Hematopoietic multipotent progenitor cell treated with erythropoietin and hydrocortisone succinate and interleukin-3 and kit ligand, for 6 days (in vitro differentiated cells): ENCODE results near the gene ZNF775.
"Not testable (repeated sequence)": the region's sequence is repeated elsewhere in the genome, so short reads cannot be mapped to it uniquely, and the experiment has no call there.

ENCODE experiments used
- DNase-seq: peaks from one replicate; pipeline ENCODE4 v3.0.0-alpha.2; 2015

Gene ZNF775

DNA sequence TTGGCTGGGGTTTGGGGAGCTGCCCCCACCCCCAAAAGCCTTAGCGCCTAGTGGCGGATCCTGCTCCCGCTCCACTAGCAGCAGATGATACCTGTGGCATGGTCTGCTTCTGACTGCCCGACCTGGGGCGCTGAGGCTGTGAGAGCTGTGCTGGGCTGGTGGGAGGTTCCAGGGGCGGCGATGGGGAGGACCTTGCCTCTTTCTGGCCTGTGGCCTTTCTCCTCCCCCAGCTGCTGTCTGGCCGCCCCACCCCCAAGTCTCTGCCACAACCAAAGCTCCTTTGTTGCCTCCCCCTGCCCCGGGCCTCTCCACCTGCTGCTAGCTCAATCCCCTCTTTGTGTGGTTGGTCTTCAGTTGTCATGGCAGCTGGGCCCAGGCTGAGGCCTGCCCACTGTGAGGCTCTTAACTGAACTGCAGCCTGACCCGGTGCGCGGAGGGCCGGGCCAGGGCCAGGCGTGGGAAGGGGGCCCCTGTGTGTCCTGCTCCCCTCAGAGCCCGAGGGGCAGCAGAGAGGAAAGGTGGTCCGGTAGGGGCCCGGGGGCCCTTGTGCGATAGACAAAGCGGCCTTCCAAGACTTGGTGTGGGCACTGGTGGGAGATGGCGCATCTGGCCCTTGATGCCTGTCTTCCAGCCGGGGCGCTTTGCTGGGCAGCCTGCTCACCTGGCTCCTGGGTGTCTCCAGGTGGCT, 4.7 kb downstream of the ZNF775 start:
- DNase-seq: no peak

DNA sequence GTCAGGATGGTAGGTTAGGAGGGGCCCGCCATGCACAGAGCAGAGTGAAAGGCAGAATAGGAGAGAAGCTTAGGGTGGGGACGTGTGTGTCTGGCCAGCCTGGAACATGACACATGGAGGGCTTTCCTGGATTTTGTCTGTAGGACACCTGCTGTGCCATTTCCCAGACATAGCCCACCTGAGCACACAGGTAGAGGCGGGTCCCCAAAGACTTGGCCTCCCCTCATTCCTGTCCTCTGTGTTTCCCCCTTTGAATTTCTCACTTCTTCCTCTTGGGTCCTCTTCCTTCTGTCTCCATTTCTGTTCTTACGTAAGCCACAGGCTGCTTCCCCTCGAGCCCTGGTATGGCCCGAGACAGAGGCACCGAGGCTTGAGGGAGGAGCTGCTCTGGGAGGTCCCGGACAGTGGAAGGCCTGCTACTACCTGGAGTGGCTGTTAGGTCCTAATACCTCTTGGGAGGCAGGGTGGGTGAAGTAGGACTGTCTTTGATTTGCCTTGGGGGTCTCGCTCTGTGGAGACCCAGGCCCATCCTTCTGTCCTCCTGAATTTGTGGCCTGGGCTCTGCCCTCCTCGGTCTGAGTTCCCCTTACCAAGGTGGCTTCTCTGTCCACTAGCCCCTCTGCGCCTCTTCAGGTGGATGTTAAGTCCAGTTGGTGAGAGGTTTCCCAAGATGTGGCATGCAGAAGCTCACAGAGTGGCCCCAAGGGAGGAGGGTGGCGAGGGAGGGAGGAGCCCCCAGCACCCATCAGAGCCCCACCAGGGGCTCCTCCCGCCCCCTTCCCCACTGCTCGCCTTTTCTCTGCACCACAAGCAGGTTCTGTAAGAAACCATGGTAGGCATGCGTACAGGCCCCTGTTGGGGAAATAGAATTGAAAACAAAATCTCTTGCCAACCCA, 5.5 kb downstream of the ZNF775 start:
- DNase-seq: no peak

DNA sequence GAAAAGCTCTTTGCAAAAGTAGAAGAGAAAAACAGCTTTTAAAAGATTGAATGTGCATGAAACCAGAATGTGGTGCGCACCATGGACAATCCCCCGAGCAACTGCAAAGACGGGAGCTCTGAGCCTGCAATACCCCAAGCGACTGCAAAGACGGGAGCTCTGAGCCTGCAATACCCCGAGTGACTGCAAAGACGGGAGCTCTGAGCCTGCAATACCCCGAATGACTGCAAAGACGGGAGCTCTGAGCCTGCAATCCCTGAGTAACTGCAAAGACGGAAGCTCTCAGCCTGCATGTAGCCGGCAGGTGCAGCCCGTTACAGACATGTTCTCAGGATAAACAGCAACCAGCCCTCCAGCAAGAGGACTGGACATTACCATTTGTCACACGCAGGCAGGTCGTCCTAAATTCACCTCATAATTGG, 6.2 kb downstream of the ZNF775 start:
- no peak for DNase-seq

DNA sequence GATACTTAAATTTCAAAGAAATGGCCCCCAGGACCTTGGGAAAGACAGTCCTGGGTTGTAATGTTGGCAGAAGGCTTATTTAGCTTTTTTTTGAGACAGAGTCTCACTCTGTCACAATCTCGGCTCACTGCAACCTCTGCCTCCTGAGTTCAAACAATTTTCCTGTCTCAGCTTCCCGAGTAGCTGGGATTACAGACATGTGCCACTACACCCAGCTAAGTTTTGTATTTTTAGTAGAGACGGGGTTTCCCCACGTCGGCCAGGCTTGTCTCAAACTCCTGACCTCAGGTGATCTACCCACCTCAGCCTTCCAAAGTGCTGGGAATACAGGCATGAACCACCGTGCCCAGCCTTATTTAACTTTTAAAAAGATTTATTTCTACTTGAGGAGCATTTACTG, 6.8 kb downstream of the ZNF775 start:
- DNase-seq: not testable (repeated sequence)

DNA sequence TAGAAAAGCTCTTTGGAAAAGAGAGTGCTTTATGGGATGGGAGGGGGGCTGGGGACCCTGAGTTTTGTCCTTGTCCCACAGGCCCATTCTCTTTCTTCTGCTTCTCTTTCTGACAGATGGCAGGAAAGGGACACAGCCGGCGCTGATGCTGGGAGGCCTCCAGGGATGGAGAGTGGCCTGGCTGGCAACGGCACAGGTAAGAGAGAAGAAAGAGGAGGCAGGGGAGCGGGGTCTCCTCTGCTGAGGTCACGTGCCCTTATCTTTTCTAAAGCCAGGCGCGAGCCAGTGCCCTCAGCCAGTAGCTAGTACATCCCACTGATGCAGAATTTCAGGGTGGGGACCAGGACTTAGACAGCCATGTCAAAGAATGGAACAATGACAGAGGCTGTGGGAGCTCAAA, 9.2 kb downstream of the ZNF775 start:
- DNase-seq: no peak

DNA sequence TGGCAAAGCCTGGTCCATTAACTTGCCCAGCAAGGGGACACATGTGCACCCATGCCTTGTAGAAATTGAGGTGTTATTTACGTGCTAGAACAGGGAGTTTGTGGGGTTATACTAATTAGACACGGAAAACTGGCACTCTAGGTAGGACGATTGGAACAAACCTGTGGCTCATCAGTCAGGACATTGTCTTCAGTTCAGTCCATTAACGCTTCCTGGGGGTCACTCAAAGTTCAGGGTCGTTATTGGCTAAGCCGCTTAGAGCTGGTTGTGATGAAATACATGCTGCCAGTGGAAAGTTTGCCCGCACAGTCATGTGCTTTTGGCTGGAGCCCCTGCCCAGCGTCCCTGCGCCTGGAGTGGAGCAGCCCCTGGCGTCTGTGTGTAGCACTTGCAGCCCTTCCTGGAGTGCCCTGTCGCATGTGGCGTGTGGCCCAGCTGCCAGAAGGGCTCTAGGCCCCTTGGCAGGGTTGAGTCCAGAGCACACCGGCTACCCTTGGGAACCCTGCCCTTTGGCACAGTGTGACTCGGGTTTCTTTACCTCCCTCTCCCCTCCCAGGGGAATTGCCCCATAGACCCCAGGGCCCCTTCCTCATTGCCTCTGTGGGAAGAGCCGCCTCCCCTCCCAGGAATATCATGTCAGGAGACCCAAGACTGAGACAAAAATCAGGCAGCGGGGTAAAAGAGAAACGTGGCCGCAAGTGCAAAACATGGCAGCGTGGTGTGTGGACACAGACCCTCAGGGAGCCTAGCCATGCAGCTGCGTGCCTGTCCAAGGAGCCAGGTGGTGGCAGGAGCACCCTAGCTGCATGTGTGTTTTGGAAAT, 9.8 kb downstream of the ZNF775 start:
- peak; percentile 43 for DNase-seq

DNA sequence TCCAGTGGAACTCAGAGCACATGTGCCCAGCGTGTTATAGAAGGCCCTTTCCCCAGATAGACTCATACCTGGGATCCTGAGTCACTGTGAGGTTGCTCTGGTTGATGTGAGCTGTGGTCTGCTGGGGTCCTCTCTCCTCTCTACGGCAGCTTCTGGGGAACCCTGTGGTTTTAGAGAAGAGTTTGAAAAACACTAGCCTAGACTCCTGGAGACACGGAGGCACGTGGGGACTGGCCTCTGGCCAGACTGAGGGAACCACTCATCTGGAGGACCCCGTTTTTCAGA, 10.3 kb downstream of the ZNF775 start:
- DNase-seq: no peak

DNA sequence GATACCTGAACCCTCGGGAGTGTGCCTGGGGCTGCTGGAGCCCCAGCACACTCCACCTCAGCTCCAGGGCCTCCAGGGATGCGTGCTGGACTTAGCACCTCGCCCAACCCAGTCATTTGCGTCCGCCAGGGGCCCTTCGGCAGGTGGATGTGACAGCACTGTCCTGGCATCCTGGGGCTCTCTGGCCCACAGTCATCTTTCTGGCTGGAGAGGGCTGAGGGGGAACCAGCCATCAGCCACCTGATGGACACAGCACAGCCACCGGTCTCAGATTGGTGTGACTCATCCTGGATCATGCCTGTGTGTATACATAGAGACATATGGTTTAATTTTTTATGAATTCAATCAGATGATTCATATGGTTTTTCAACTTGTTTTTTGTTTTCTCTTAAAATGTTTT, 11.1 kb downstream of the ZNF775 start:
- DNase-seq: no peak

DNA sequence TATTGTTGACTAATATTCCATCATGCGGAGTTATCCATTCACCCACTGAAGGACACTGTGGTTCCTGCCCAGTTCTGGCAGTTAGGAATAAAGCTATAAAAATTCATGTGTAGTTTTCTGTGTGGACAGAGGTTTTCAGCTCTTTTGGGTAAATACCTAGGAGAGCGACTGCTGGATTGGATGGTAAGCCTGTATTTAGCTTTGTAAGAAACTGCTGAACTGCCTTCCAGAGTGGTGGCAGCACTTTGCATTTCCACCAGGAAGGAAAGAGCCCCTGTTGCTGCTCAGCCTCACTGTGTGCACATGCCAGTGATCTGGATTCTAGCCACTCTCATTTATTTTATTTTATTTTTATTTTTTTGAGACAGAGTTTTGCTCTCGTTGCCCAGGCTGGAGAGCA, 14.2 kb downstream of the ZNF775 start:
- DNase-seq: no peak

DNA sequence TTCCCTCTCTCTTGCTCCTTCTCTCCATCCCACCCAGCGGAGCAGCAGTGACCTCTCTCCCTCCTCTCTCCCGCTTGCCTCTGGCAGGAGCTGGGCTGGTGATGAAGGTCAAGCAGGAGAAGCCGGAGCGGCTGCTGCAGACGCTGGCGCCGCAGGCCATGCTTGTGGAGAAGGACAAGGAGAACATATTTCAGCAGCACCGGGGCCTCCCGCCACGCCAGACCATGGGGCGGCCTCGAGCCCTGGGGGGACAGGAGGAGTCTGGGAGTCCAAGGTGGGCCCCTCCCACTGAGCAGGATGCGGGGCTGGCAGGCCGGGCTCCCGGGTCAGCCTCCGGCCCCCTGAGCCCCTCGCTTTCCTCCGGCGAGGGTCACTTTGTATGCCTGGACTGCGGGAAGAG, 17.3 kb downstream of the ZNF775 start:
- no peak for DNase-seq

DNA sequence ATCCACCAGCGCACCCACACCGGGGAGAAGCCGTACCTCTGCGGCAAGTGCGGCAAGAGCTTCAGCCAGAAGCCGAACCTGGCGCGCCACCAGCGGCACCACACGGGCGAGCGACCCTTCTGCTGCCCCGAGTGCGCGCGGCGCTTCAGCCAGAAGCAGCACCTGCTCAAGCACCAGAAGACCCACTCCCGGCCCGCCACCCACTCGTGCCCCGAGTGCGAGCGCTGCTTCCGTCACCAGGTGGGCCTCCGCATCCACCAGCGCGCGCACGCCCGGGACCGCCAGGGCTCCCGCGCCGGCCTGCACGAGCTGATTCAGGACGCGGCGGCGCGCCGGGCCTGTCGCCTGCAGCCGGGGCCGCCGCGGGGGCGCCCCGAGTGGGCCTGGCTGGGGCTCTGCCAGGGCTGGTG, 17.7 kb downstream of the ZNF775 start:
- DNase-seq: no peak

DNA sequence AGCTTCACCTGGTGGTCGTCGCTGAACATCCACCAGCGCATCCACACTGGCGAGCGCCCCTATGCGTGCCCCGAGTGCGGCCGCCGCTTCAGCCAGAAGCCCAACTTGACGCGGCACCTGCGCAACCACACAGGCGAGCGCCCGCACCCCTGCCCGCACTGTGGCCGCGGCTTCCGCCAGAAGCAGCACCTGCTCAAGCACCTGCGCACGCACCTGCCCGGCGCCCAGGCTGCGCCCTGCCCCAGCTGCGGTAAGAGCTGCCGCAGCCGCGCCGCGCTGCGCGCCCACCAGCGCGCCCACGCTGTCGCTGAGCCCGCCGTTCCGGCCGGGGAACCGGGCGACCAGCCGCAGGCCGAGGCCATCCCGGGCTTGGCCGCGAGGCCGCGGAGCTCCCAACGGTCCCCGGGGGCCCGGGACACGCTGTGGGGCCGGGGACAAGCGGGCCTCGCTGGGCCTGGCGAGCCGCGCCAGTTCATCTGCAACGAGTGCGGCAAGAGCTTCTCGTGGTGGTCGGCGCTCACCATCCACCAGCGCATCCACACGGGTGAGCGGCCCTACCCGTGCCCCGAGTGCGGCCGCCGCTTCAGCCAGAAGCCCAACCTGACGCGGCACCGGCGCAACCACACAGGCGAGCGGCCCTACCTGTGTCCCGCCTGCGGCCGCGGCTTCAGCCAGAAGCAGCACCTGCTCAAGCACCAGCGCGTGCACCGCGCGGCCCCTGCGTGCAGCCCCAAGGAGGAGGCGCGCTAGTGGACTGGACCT, 18.4 kb downstream of the ZNF775 start:
- no peak for DNase-seq

DNA sequence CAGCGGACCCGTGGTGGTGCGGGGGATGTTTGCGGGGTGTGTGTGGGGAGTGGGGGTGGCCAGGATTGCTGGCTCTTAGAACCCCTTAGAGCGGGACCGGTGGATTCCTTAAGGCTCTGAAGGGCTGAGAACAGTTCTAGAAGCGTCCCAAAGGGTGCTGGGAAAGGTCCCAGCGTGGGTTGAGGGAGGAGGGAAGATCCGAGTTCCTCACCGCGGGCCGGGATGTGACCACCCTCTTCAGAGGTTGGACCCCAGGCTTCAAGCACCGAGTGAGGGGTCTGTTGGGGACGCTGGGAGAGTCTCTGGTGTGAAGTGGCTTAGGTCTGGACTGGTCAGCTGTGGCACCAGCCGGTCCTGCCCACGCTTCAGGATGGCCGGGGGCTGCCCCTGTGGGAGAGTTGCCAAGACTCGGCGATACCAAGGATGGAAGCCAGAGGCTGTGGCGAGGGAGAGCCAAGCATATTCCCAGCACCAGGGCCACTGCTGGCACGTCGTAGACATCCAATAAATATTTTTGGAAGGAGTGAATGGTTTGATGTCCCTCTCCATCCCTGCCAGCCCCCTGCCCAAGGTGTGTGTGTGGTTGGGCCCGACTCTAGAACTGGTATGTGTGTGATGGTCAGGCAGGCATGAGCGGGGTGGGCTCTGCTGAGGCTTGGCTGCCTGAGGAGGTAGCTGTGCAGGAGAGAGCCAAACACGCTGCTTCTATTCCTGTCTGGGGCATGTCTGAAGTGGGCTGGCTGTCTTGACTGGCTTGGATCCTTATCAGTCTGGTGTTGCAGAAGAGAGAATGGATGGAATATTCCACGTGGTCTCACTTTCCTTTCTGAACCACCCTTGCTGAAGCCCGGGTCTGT, 19.2 kb downstream of the ZNF775 start:
- no peak for DNase-seq

DNA sequence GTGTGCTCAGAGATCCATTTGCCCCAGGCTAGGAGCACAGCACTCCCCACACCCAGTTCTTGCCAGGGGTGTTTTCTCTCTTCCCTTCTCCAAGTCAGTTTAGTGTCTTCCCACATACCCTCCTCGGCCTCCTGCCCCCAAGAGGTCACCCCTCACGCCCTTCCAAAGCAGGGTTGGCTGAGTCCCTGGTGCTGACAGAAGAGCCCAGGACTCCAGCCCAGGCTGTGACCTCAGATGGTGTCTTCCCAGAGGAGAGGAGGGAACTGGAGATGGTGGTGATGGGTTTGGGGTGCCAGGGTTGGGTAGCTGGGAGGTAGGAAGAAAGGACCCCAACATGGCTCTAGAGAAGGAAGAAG, 19.8 kb downstream of the ZNF775 start:
- DNase-seq: no peak

DNA sequence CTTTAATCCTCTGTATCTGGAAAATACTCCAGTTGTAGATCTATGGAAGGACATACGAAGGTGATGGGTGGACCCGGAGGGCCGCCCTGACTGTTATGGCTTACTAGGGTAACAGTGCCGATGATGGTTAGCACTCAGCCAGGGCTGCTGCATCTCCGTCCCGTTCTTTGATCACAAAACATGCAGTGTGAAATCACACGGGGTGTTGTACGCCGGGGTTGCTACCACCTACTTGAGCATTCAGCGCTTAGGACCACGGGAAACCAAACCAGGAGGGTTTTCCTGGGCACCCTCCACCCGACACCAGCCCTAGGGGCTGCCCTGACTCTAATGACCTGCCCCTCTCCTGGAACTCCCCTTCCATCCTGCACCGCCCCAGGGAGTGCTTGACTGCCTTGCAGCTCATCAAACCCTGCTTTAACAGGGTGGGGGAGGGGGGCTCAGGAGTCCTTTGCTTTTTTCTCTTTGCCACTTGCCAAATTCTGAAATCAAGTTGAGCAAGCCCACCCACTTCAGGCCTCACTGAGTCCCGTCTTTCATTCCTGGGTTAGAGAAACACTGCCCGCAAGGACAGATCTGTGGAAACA, 20.4 kb downstream of the ZNF775 start:
- DNase-seq: no peak

DNA sequence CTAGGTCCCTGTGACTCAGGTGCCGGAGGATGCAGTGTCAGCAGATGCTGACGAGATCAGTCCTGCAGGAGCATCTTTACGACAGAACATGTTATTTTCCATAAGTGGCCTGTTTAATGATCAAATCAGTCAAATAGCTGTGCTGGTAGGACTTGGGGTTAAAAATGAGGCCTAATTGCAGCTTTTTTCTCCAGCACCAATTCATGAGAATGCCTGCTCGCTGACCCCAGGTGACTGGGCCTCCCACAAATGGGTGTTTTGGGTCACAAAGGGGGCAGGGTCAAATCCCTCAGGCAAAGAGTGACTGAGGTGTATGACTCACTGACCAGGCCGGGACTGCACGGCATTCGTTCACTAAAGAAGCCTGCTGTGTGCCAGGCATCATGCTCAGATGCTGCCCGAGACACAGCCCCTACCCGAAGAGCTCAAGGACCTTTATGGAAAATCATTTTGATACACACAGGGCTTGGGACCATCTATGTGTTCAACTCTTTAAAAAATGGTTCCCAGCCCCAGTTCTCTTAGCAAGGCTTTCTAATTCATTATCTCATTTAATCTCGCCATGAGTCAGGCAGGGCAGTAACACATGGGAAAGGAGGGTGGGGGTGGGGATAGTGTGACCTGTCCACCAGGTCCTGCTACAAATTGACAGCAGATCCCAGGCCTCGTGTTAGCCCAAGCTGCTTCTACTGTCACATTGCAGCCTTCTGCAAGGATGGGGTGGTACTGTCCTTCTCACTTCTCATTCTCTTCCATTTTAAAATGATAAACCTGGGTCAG, 21.1 kb downstream of the ZNF775 start:
- DNase-seq: peak; percentile 46

DNA sequence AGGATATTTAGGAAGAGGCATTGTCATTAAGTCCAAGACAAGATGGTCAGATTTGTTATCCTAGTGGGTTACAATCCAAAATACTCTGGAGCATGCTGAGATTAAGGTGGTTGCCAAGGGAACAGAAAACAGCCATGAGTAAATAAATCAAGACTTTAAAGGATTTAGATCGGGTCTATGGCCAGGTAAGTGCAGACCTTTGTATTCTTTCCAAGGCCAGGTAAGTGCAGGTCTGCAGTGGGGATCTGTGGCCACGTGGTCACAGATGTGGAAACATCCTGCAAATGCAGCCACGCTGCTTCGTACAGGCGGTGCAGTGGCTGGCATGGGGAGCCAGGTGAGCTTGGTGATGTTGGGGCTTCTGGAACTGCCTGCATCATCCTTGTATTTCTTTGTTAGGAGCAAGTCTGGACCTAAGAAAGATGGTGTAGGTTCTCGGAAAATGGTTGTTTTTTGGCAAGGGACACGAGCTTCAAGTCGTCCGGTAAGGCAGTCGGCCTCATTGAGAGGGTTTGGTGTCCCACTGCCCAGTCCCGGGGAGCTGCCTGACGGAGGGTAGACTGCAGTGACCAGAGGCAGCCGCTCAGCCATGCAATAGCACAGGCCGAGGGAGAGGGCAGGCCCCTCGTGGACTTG, 21.8 kb downstream of the ZNF775 start:
- no peak for DNase-seq

DNA sequence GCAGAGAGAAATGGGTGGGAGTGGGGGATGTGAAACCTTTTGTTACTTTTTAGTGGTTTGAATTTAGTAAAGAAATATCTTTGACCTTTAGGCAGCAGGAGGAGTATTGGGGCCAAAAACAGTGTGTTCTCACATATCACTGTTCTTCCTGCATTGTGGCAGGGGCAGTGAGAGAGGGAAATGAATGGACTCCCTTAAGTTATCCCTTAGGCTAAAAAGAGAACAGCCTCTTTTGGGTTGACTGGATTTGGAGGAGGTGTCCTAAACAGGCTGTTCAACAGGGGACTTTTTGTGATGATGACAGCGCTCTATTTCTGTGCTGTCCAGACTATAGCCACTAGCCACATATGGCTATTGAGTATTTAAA, 22.3 kb downstream of the ZNF775 start:
- no peak for DNase-seq

DNA sequence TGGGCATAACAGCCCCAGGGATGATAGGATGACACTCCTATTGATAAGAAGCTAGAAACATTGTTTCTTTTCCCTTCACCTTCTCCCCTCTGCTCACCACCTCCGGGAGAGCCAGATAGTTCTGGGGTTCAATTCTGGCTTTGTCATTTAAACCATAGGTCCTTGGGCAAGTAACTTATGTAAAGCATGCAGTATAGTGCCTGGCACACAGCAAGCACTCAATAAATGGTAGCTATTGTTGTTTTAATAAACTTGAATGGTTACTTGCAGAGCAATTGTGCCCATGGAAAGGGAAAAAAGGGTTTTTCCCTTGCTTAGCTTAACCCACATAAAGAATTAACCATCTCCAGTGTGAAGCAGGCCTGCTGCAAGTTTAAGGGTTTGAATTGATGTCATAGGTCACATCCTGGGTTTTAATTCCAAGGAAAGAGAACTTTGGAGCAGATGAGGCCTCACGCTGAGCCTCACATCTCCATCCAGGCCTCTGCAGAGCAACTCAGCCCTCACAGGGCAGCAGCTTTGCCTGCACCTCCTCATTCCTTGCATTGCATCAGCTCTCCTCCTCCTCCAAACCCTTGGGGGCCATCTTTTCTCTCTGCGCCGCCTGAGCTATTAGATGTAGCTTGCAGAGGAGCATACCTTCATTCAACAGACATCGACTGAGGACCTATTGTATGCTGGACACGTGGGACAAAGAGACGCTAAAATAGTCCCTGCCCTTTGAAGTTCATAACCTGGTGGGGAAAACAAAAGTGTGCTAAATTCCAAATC, 22.9 kb downstream of the ZNF775 start:
- DNase-seq: no peak
